OCI-LY7 (cell line): ENCODE data around the gene RAB40C. TPM values are rescaled to one million over a fixed set of nuclear protein-coding genes. Genes with fewer than 3 reads are reported as not detected.

Source experiments
- BruUV-seq: library from RNA; stranded (reverse); fragments of 400-500 nt; replicated peaks from 2 replicates; lab custom pipeline; 2021; lab: Mats Ljungman, UMichigan
- CTCF ChIA-PET: fragments of 300-600 bp; sonication (Branson Sonifier 250); formaldehyde crosslinking; loops from one replicate; lab custom pipeline; 2022; ENCODE audit warnings: antibody characterized with exemption; ENCODE audit not compliant: unreplicated experiment; lab: Charles Lee
- POLR2A ChIA-PET: fragments of 300-600 bp; sonication (Branson Sonifier 250); formaldehyde crosslinking; loops from one replicate; lab custom pipeline; 2022; ENCODE audit warnings: antibody characterized with exemption; lab: Charles Lee
- DNase-seq: peaks from one replicate; pipeline ENCODE4 v3.0.0-alpha.2; 2015; ENCODE audit warnings: low spot score
- H2AFZ ChIP-seq: fragments of 200-600 bp; sonication (generic), shearing (Covaris generic); 2 replicates; pipeline ENCODE4 v1.6.1; 2014; ENCODE audit warnings: mild to moderate bottlenecking, antibody characterized with exemption, low read length, moderate library complexity
- H3K27ac ChIP-seq: fragments of 200-600 bp; sonication (generic); 2 replicates; pipeline ENCODE4 v1.5.1; 2014; ENCODE audit warnings: mixed run types, low read depth, mild to moderate bottlenecking, moderate library complexity, low read length, inconsistent platforms; ENCODE audit not compliant: poor library complexity, severe bottlenecking
- H3K36me3 ChIP-seq: fragments of 200-600 bp; sonication (generic); 2 replicates; pipeline ENCODE4 v1.6.1; 2014; ENCODE audit warnings: mild to moderate bottlenecking, antibody characterized with exemption, low read length, moderate library complexity, mixed read lengths; ENCODE audit not compliant: insufficient read depth
- H3K4me1 ChIP-seq: fragments of 200-600 bp; sonication (generic); 2 replicates; pipeline ENCODE4 v1.5.1; 2014; ENCODE audit warnings: mild to moderate bottlenecking, low read length; ENCODE audit not compliant: insufficient read depth, poor library complexity, severe bottlenecking
- H3K4me2 ChIP-seq: fragments of 200-600 bp; sonication (generic); 2 replicates; pipeline ENCODE4 v1.6.1; 2014; ENCODE audit warnings: mild to moderate bottlenecking, low read length
- H3K4me3 ChIP-seq: fragments of 200-600 bp; sonication (generic); 2 replicates; pipeline ENCODE4 v1.5.1; 2014; ENCODE audit warnings: mild to moderate bottlenecking, low read depth, low read length; ENCODE audit not compliant: poor library complexity, severe bottlenecking
- H3K79me2 ChIP-seq: fragments of 200-600 bp; sonication (generic); 2 replicates; pipeline ENCODE4 v1.6.1; 2016; ENCODE audit warnings: low read depth, mild to moderate bottlenecking, low read length, moderate library complexity, mixed read lengths; ENCODE audit not compliant: insufficient read depth
- H3K9me2 ChIP-seq: fragments of 200-600 bp; sonication (generic); 2 replicates; pipeline ENCODE4 v1.6.1; 2016; ENCODE audit warnings: mild to moderate bottlenecking, low read length, mixed read lengths; ENCODE audit not compliant: insufficient read depth
- H3K9me3 ChIP-seq: fragments of 200-600 bp; sonication (generic); 2 replicates; pipeline ENCODE4 v1.6.1; 2014; ENCODE audit warnings: mild to moderate bottlenecking, mixed run types, low read length, mixed read lengths
- H4K20me1 ChIP-seq: fragments of 200-600 bp; sonication (generic); 2 replicates; pipeline ENCODE4 v1.6.1; 2014; ENCODE audit warnings: mild to moderate bottlenecking, antibody characterized with exemption, low read length, moderate library complexity, mixed read lengths; ENCODE audit not compliant: insufficient read depth
- EZH2phosphoT487 ChIP-seq: fragments of 200-600 bp; sonication (generic); IDR thresholded peaks from 2 replicates; pipeline ENCODE4 v1.6.1; 2018; ENCODE audit warnings: low read depth, borderline replicate concordance, mild to moderate bottlenecking, mixed run types, antibody characterized with exemption, low read length, moderate library complexity, mixed read lengths
- intact Hi-C: fragments of 100-400 bp; cut with micrococcal nuclease; formaldehyde crosslinking; loops from one replicate; pipeline ENCODE4 v1.10.0; 2022; ENCODE audit not compliant: unreplicated experiment
- total RNA-seq, 2 experiments: library from RNA; depleted of rRNA in 1 of 2; stranded (reverse); fragments of >200 nt in 1 of 2; shearing (Covaris generic) in 1 of 2; gene quantifications; 2 replicates each; pipeline ENCODE4 v1.2.3, GENCODE V29; 2014 to 2022
- TF ChIP-seq, protein P1 (sequence below): fragments of 200-600 bp; sonication (generic); conservative IDR thresholded peaks from 2 replicates; pipeline ENCODE4 v1.5.1; 2014; ENCODE audit warnings: mild to moderate bottlenecking, antibody characterized with exemption, low read length, moderate library complexity, mixed read lengths

Gene RAB40C
- total RNA-seq, 2 experiments from 2014 or later = 19.3 to 20.9 TPM

- CTCF ChIA-PET = no interaction called here
- H3K4me2 ChIP-seq = no peak overlapping the region
Observed at GRCh38 chr16:625977-626765, 36.3 kb downstream of the RAB40C start.

GRCh38 chr16:626787-627453, 37.1 kb downstream of the RAB40C start:
- Histone ChIP-seq H3K79me2 (no peaks in the 10 kb centered on the region), H3K9me3 (no peaks in the 10 kb centered on the region), H3K4me3 (no peak overlapping the region), H2AFZ (no peak overlapping the region), H3K36me3 (no peaks in the 10 kb centered on the region), H3K27ac (no peak overlapping the region), H3K4me1 (no peaks in the 10 kb centered on the region), H3K9me2 (no peaks in the 10 kb centered on the region), H4K20me1 (no peaks in the 10 kb centered on the region), H3K4me2 (no peak overlapping the region)
- BruUV-seq = no TSS peak
- no peak for DNase-seq
- POLR2A ChIA-PET = no interaction called here
- CTCF ChIA-PET = no interaction called here
- intact Hi-C loops = no loop called here
- no peak for TF ChIP-seq EZH2phosphoT487
- TF ChIP-seq, protein P1, sequence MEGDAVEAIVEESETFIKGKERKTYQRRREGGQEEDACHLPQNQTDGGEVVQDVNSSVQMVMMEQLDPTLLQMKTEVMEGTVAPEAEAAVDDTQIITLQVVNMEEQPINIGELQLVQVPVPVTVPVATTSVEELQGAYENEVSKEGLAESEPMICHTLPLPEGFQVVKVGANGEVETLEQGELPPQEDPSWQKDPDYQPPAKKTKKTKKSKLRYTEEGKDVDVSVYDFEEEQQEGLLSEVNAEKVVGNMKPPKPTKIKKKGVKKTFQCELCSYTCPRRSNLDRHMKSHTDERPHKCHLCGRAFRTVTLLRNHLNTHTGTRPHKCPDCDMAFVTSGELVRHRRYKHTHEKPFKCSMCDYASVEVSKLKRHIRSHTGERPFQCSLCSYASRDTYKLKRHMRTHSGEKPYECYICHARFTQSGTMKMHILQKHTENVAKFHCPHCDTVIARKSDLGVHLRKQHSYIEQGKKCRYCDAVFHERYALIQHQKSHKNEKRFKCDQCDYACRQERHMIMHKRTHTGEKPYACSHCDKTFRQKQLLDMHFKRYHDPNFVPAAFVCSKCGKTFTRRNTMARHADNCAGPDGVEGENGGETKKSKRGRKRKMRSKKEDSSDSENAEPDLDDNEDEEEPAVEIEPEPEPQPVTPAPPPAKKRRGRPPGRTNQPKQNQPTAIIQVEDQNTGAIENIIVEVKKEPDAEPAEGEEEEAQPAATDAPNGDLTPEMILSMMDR = no peak

More at GRCh38 chr16:625977-626765, 36.3 kb downstream of the RAB40C start:
- no peaks in the 10 kb centered on the region for H3K9me2 ChIP-seq
- H3K27ac ChIP-seq = no peak overlapping the region
- no peak for DNase-seq
- no TSS peak for BruUV-seq
- no peaks in the 10 kb centered on the region for H3K9me3 ChIP-seq
- H4K20me1 ChIP-seq = no peaks in the 10 kb centered on the region
- intact Hi-C loops = no loop called here
- no peaks in the 10 kb centered on the region for H3K36me3 ChIP-seq
- no peaks in the 10 kb centered on the region for H3K79me2 ChIP-seq
- no peaks in the 10 kb centered on the region for H3K4me1 ChIP-seq
- TF ChIP-seq, protein P1 = no peak
- no peak for TF ChIP-seq EZH2phosphoT487
- no peak overlapping the region for H2AFZ ChIP-seq
- POLR2A ChIA-PET = no interaction called here
- H3K4me3 ChIP-seq = no peak overlapping the region
